Bronchial epithelial cell (primary cell): ENCODE data around the gene CAMSAP3. TPM values are rescaled to one million over a fixed set of nuclear protein-coding genes. Genes with fewer than 3 reads are reported as not detected.

Source experiments
- DNase-seq: peaks from one replicate; pipeline ENCODE4 v3.0.0-alpha.2; 2010; ENCODE audit warnings: low read depth
- FAIRE-seq: peaks from 2 replicates; lab custom pipeline; 2011; peaks lifted over from hg19 to GRCh38; lab: Jason Lieb, UNC
- H3K27me3 ChIP-seq: 2 replicates; pipeline ENCODE4 v1.5.1; 2011; ENCODE audit warnings: low read length; ENCODE audit not compliant: control insufficient read depth, insufficient read depth
- H3K36me3 ChIP-seq: 2 replicates; pipeline ENCODE4 v1.5.1; 2011; ENCODE audit warnings: low read length; ENCODE audit not compliant: control insufficient read depth, insufficient read depth
- H3K4me3 ChIP-seq: 2 replicates; pipeline ENCODE4 v1.5.1; 2011; ENCODE audit warnings: mild to moderate bottlenecking, low read depth, low read length, control low read depth
- CTCF ChIP-seq: IDR thresholded peaks from 2 replicates; pipeline ENCODE4 v1.5.1; 2011; ENCODE audit warnings: mild to moderate bottlenecking, moderate library complexity, low read length, control low read depth, inconsistent platforms; ENCODE audit not compliant: insufficient read depth, severe bottlenecking
- total RNA-seq: library from RNA; depleted of rRNA; stranded (reverse); fragments of >200 nt; gene quantifications from 2 replicates; pipeline ENCODE4 v1.2.1, GENCODE V29; 2014

CAMSAP3 gene
- total RNA-seq, 1 donor from 2014 or later: 2.4 TPM

GRCh38 chr19:7606289-7606688, 10.6 kb downstream of the CAMSAP3 start:
- TF ChIP-seq CTCF: no peak
- H3K36me3 ChIP-seq: peaks cover 5% of the 10 kb centered on the region
- no peaks in the 10 kb centered on the region for H3K27me3 ChIP-seq
- FAIRE-seq (no peak), DNase-seq (no peak)
- H3K4me3 ChIP-seq: no peak overlapping the region

GRCh38 chr19:7607212-7607873, 11.7 kb downstream of the CAMSAP3 start:
- no peak for TF ChIP-seq CTCF
- H3K36me3 ChIP-seq: peaks cover 7% of the 10 kb centered on the region
- DNase-seq (no peak), FAIRE-seq (no peak)
- no peaks in the 10 kb centered on the region for H3K27me3 ChIP-seq
- H3K4me3 ChIP-seq: no peak overlapping the region

GRCh38 chr19:7607874-7608560, 12.4 kb downstream of the CAMSAP3 start:
- H3K27me3 ChIP-seq: no peaks in the 10 kb centered on the region
- no peak for DNase-seq
- H3K4me3 ChIP-seq: no peak overlapping the region
- H3K36me3 ChIP-seq: peaks cover 8% of the 10 kb centered on the region
- FAIRE-seq: no peak
- TF ChIP-seq CTCF: no peak

GRCh38 chr19:7610491-7611240, 15.0 kb downstream of the CAMSAP3 start:
- FAIRE-seq: no peak
- Histone ChIP-seq H3K27me3 (no peaks in the 10 kb centered on the region), H3K36me3 (peaks cover 8% of the 10 kb centered on the region), H3K4me3 (no peak overlapping the region)
- no peak for TF ChIP-seq CTCF
- no peak for DNase-seq

- DNase-seq (no peak), FAIRE-seq (no peak)
- H3K27me3 ChIP-seq: no peaks in the 10 kb centered on the region
- no peak for TF ChIP-seq CTCF
- H3K4me3 ChIP-seq: no peak overlapping the region
- H3K36me3 ChIP-seq: peaks cover 8% of the 10 kb centered on the region
Measured at GRCh38 chr19:7611541-7612279, 16.0 kb downstream of the CAMSAP3 start.
